Liver (tissue), 9 donors: ENCODE measurements around the gene PARD6G. TPM values are rescaled to one million over a fixed set of nuclear protein-coding genes. Genes with fewer than 3 reads are reported as not detected.

Experiments
- DNase-seq: peaks from one replicate; pipeline ENCODE4 v3.0.0-alpha.2; 2017; ENCODE audit warnings: low spot score
- H3K27ac ChIP-seq, 2 donors: one replicate each; pipeline ENCODE4 v1.7.0; 2013; ENCODE audit warnings: inconsistent platforms in 2 of 2, low read length in 2 of 2, control low read depth in 1 of 2, low read depth in 1 of 2, mild to moderate bottlenecking in 1 of 2
- H3K27me3 ChIP-seq, 4 donors: one replicate each; pipeline versions ENCODE4 v1.6.1 to v1.7.0; 2013; ENCODE audit warnings: low read length in 3 of 4, inconsistent platforms in 1 of 4, mild to moderate bottlenecking in 1 of 4, moderate library complexity in 1 of 4; ENCODE audit not compliant: control insufficient read depth in 4 of 4, insufficient read depth in 4 of 4
- H3K36me3 ChIP-seq, 4 donors: one replicate each; pipeline versions ENCODE4 v1.6.1 to v1.7.0; 2013; ENCODE audit warnings: low read length in 3 of 4, mild to moderate bottlenecking in 3 of 4, low read depth in 1 of 4, moderate library complexity in 1 of 4; ENCODE audit not compliant: control insufficient read depth in 4 of 4, insufficient read depth in 3 of 4
- H3K4me1 ChIP-seq, 4 donors: one replicate each; pipeline versions ENCODE4 v1.6.1 to v1.7.0; 2013; ENCODE audit warnings: low read length in 3 of 4, mild to moderate bottlenecking in 3 of 4, moderate library complexity in 1 of 4; ENCODE audit not compliant: control insufficient read depth in 4 of 4, insufficient read depth in 4 of 4
- H3K4me3 ChIP-seq, 3 donors: one replicate each; pipeline versions ENCODE4 v1.6.1 to v1.7.0; 2013; ENCODE audit warnings: low read length in 3 of 3, control low read depth in 1 of 3, low read depth in 1 of 3, mild to moderate bottlenecking in 1 of 3
- H3K9ac ChIP-seq, 2 donors: one replicate each; pipeline ENCODE4 v1.7.0; 2013; ENCODE audit warnings: low read length in 2 of 2, mild to moderate bottlenecking in 2 of 2, moderate library complexity in 2 of 2, control low read depth in 1 of 2, low read depth in 1 of 2
- H3K9me3 ChIP-seq, 4 donors: one replicate each; pipeline versions ENCODE4 v1.6.1 to v1.7.0; 2013; ENCODE audit warnings: low read length in 3 of 4; ENCODE audit not compliant: control insufficient read depth in 4 of 4
- EGR1 ChIP-seq, 2 donors: IDR thresholded peaks; 2 replicates each; pipeline ENCODE4 v1.6.1; 2016 to 2018; ENCODE audit warnings: antibody characterized with exemption in 2 of 2, low read depth in 2 of 2
- FOXA1 ChIP-seq: IDR thresholded peaks from 2 replicates; pipeline ENCODE4 v1.6.1; 2016; ENCODE audit warnings: antibody characterized with exemption
- FOXA2 ChIP-seq: IDR thresholded peaks from 2 replicates; pipeline ENCODE4 v1.6.1; 2016; ENCODE audit warnings: antibody characterized with exemption
- GABPA ChIP-seq, 2 donors: IDR thresholded peaks in 1 of 2; conservative IDR thresholded peaks in 1 of 2; 2 replicates each; pipeline ENCODE4 v1.6.1; 2016; ENCODE audit warnings: antibody characterized with exemption in 2 of 2, mild to moderate bottlenecking in 1 of 2, moderate library complexity in 1 of 2
- HNF4A ChIP-seq, 2 donors: conservative IDR thresholded peaks; 2 replicates each; pipeline ENCODE4 v1.6.1; 2016; ENCODE audit warnings: antibody characterized with exemption in 2 of 2, mild to moderate bottlenecking in 2 of 2
- HNF4G ChIP-seq: IDR thresholded peaks from 2 replicates; pipeline ENCODE4 v1.6.1; 2016; ENCODE audit warnings: antibody characterized with exemption
- JUND ChIP-seq, 2 donors: IDR thresholded peaks; 2 replicates each; pipeline ENCODE4 v1.6.1; 2016; ENCODE audit warnings: antibody characterized with exemption in 2 of 2
- NR2F2 ChIP-seq: IDR thresholded peaks from 2 replicates; pipeline ENCODE4 v1.6.1; 2016; ENCODE audit warnings: antibody characterized with exemption
- RAD21 ChIP-seq, 2 donors: IDR thresholded peaks; 2 replicates each; pipeline ENCODE4 v1.6.1; 2016; ENCODE audit warnings: antibody characterized with exemption in 2 of 2, mild to moderate bottlenecking in 2 of 2
- RXRA ChIP-seq, 2 donors: IDR thresholded peaks; 2 replicates each; pipeline ENCODE4 v1.6.1; 2017 to 2018; ENCODE audit warnings: antibody characterized with exemption in 2 of 2, mild to moderate bottlenecking in 1 of 2
- SP1 ChIP-seq: IDR thresholded peaks from 2 replicates; pipeline ENCODE4 v1.6.1; 2018; ENCODE audit warnings: antibody characterized with exemption, mild to moderate bottlenecking
- TAF1 ChIP-seq: conservative IDR thresholded peaks from 2 replicates; pipeline ENCODE4 v1.6.1; 2016; ENCODE audit warnings: antibody characterized with exemption, mild to moderate bottlenecking
- YY1 ChIP-seq: IDR thresholded peaks from 2 replicates; pipeline ENCODE4 v1.6.1; 2016; ENCODE audit warnings: antibody characterized with exemption, mild to moderate bottlenecking
- WGBS: extraction: QIAGEN DNeasy Blood & Tissue Kit; methylation state at CpG from one replicate; pipeline ENCODE4 v1.1.7; 2013; 5-methylcytosine and 5-hydroxymethylcytosine counted together
- polyA plus RNA-seq, 2 donors: library from polyadenylated mRNA; stranded (reverse) in 1 of 2; unstranded in 1 of 2; fragments of 200-250 nt in 1 of 2; fragments of >200 nt in 1 of 2; fragmentation: Nextera tagmentation in 1 of 2; extraction: Ambion mirVana in 1 of 2; gene quantifications; one replicate each; pipeline versions ENCODE4 v1.2.1 to v1.2.3, GENCODE V29; 2013 to 2015
- total RNA-seq, 2 donors: library from RNA; depleted of rRNA; stranded (reverse); fragments of >200 nt; gene quantifications; one replicate each; pipeline ENCODE4 v1.2.3, GENCODE V29; 2014
- TF ChIP-seq, protein P1 (sequence below): IDR thresholded peaks from 2 replicates; pipeline ENCODE4 v1.6.1; 2016; ENCODE audit warnings: antibody characterized with exemption, mild to moderate bottlenecking
- TF ChIP-seq, protein P2 (sequence below): IDR thresholded peaks from 2 replicates; pipeline ENCODE4 v1.6.1; 2016; ENCODE audit warnings: antibody characterized with exemption
- TF ChIP-seq, protein P3 (sequence below): fragments of 150-350 bp; IDR thresholded peaks from 2 replicates; pipeline ENCODE4 v1.5.1; 2017; ENCODE audit warnings: improper control_type of control experiment, low read depth, low read length; ENCODE audit not compliant: missing input control
- TF ChIP-seq, protein P4 (sequence below): IDR thresholded peaks from 2 replicates; pipeline ENCODE4 v1.6.1; 2016; ENCODE audit warnings: antibody characterized with exemption
- TF ChIP-seq, protein P5 (sequence below): IDR thresholded peaks from 2 replicates; pipeline ENCODE4 v1.6.1; 2016; ENCODE audit warnings: antibody characterized with exemption
- donor health status: healthy.
- donor health status: healthy.
- donor health status: healthy.
- donor health status: healthy.
- donor health status: healthy.

Gene PARD6G
- total and polyA plus RNA-seq, 4 donors, result 0.96 to 2.4 (median 1.8) TPM

DNA sequence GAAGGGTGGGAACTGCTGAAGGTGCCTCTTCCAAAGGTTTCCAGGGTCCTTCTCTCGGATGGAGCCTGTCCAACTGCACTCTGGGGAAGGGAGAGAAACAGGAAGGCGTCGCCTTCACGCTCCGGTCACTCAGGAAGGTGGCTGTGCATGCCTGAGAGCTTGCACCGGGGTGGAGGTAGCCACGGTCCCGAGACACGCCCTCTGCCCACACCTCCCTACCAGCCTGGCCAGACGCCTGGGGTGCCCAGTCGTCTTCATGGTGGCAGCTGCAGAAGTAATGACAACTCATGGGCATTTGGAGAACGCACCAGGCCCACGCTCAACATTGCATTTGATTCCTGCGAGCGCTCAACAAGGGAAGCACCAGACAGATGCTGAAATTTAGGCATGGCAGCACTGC lies 78.3 kb downstream of the PARD6G start:
- H3K36me3 ChIP-seq, result no peaks in the 10 kb centered on the region
- no peak for DNase-seq
- no peak for TF ChIP-seq YY1
- no peak for TF ChIP-seq FOXA2
- no peak for TF ChIP-seq FOXA1
- TF ChIP-seq, protein P1, sequence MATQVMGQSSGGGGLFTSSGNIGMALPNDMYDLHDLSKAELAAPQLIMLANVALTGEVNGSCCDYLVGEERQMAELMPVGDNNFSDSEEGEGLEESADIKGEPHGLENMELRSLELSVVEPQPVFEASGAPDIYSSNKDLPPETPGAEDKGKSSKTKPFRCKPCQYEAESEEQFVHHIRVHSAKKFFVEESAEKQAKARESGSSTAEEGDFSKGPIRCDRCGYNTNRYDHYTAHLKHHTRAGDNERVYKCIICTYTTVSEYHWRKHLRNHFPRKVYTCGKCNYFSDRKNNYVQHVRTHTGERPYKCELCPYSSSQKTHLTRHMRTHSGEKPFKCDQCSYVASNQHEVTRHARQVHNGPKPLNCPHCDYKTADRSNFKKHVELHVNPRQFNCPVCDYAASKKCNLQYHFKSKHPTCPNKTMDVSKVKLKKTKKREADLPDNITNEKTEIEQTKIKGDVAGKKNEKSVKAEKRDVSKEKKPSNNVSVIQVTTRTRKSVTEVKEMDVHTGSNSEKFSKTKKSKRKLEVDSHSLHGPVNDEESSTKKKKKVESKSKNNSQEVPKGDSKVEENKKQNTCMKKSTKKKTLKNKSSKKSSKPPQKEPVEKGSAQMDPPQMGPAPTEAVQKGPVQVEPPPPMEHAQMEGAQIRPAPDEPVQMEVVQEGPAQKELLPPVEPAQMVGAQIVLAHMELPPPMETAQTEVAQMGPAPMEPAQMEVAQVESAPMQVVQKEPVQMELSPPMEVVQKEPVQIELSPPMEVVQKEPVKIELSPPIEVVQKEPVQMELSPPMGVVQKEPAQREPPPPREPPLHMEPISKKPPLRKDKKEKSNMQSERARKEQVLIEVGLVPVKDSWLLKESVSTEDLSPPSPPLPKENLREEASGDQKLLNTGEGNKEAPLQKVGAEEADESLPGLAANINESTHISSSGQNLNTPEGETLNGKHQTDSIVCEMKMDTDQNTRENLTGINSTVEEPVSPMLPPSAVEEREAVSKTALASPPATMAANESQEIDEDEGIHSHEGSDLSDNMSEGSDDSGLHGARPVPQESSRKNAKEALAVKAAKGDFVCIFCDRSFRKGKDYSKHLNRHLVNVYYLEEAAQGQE, result no peak
- TF ChIP-seq HNF4A (conservative IDR thresholded peaks at IDR 0.05), result no peak
- TF ChIP-seq EGR1 (IDR thresholded peaks at IDR 0.05; ENCODE audit: low read depth in 2 of 2), result no peak
- no peak for TF ChIP-seq TAF1
- no peak for TF ChIP-seq RAD21 (IDR thresholded peaks at IDR 0.05)
- TF ChIP-seq, protein P2, sequence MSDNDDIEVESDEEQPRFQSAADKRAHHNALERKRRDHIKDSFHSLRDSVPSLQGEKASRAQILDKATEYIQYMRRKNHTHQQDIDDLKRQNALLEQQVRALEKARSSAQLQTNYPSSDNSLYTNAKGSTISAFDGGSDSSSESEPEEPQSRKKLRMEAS, result no peak
- TF ChIP-seq SP1, result no peak
- TF ChIP-seq, protein P3, sequence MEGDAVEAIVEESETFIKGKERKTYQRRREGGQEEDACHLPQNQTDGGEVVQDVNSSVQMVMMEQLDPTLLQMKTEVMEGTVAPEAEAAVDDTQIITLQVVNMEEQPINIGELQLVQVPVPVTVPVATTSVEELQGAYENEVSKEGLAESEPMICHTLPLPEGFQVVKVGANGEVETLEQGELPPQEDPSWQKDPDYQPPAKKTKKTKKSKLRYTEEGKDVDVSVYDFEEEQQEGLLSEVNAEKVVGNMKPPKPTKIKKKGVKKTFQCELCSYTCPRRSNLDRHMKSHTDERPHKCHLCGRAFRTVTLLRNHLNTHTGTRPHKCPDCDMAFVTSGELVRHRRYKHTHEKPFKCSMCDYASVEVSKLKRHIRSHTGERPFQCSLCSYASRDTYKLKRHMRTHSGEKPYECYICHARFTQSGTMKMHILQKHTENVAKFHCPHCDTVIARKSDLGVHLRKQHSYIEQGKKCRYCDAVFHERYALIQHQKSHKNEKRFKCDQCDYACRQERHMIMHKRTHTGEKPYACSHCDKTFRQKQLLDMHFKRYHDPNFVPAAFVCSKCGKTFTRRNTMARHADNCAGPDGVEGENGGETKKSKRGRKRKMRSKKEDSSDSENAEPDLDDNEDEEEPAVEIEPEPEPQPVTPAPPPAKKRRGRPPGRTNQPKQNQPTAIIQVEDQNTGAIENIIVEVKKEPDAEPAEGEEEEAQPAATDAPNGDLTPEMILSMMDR, result no peak
- no peak for TF ChIP-seq GABPA (IDR thresholded peaks at IDR 0.05 in 1 of 2, conservative IDR thresholded peaks at IDR 0.05 in 1 of 2)
- no peak for TF ChIP-seq NR2F2
- no peak for TF ChIP-seq JUND (IDR thresholded peaks at IDR 0.05)
- no peak for TF ChIP-seq RXRA (IDR thresholded peaks at IDR 0.05)
- TF ChIP-seq, protein P4, sequence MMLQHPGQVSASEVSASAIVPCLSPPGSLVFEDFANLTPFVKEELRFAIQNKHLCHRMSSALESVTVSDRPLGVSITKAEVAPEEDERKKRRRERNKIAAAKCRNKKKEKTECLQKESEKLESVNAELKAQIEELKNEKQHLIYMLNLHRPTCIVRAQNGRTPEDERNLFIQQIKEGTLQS, result no peak
- no peak for TF ChIP-seq HNF4G
- TF ChIP-seq, protein P5, sequence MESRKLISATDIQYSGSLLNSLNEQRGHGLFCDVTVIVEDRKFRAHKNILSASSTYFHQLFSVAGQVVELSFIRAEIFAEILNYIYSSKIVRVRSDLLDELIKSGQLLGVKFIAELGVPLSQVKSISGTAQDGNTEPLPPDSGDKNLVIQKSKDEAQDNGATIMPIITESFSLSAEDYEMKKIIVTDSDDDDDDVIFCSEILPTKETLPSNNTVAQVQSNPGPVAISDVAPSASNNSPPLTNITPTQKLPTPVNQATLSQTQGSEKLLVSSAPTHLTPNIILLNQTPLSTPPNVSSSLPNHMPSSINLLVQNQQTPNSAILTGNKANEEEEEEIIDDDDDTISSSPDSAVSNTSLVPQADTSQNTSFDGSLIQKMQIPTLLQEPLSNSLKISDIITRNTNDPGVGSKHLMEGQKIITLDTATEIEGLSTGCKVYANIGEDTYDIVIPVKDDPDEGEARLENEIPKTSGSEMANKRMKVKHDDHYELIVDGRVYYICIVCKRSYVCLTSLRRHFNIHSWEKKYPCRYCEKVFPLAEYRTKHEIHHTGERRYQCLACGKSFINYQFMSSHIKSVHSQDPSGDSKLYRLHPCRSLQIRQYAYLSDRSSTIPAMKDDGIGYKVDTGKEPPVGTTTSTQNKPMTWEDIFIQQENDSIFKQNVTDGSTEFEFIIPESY, result no peak
- H3K4me1 ChIP-seq, result peaks cover 0 to 2% (median 0%) of the 10 kb centered on the region in 4 donors
- WGBS, result 88% methylated on average over 15 of the region's 15 CpGs
- H3K4me3 ChIP-seq, result no peak overlapping the region
- no peak overlapping the region for H3K9ac ChIP-seq
- no peaks in the 10 kb centered on the region for H3K27me3 ChIP-seq
- H3K27ac ChIP-seq, result no peak overlapping the region
- peaks cover 0 to 3% (median 0%) of the 10 kb centered on the region in 4 donors for H3K9me3 ChIP-seq
